Lower leg skin (tissue), 3 donors: Measurements from ENCODE around the gene CPPED1.

Experiments used
- POLR2A ChIP-seq, 2 donors: fragments of 450-650 bp; IDR thresholded peaks; one replicate each; pipeline ENCODE4 v1.6.1; 2016 to 2017; ENCODE audit warnings: antibody characterized with exemption in 2 of 2, mild to moderate bottlenecking in 1 of 2, moderate library complexity in 1 of 2
- TF ChIP-seq, protein P1 (sequence below), 3 donors: fragments of 450-650 bp; IDR thresholded peaks; one replicate each; pipeline ENCODE4 v1.5.1; 2016; ENCODE audit warnings: antibody characterized with exemption in 3 of 3, mild to moderate bottlenecking in 3 of 3, moderate library complexity in 2 of 3

DNA sequence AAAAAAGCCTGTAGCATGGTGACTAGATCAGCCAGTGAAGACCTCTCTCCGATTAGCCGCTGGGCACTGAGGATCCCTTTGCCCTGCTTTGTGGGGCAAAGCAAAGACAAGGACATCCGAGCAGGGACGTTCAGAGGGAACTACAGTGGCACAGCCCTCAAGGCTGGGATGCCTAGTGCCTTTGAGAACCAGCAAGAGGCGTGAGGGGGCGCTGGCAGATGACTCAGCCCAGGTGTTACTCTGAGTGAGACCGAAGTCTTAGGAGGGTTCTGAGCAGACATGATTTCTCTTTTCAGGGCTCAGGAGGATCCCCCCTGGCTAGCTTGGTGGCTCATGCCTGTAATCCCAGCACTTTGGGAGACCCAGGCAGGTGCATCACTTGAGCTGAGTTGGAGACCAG, 178.6 kb downstream of the CPPED1 start:
- TF ChIP-seq POLR2A (IDR thresholded peaks at IDR 0.05), result no peak
- TF ChIP-seq, protein P1, sequence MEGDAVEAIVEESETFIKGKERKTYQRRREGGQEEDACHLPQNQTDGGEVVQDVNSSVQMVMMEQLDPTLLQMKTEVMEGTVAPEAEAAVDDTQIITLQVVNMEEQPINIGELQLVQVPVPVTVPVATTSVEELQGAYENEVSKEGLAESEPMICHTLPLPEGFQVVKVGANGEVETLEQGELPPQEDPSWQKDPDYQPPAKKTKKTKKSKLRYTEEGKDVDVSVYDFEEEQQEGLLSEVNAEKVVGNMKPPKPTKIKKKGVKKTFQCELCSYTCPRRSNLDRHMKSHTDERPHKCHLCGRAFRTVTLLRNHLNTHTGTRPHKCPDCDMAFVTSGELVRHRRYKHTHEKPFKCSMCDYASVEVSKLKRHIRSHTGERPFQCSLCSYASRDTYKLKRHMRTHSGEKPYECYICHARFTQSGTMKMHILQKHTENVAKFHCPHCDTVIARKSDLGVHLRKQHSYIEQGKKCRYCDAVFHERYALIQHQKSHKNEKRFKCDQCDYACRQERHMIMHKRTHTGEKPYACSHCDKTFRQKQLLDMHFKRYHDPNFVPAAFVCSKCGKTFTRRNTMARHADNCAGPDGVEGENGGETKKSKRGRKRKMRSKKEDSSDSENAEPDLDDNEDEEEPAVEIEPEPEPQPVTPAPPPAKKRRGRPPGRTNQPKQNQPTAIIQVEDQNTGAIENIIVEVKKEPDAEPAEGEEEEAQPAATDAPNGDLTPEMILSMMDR (IDR thresholded peaks at IDR 0.05), result no peak
